Neuronal stem cell (in vitro differentiated cells): ENCODE measurements around the gene IDH3B.

Source experiments
- DNase-seq: peaks from one replicate; pipeline ENCODE4 v3.0.0-alpha.2; 2013; ENCODE audit warnings: low spot score
- H2AFZ ChIP-seq: one replicate; pipeline ENCODE4 v1.6.1; 2013; ENCODE audit warnings: mild to moderate bottlenecking, low read length, inconsistent platforms
- H2AK5ac ChIP-seq: 2 replicates; pipeline ENCODE4 v1.6.1; 2013; ENCODE audit warnings: low read depth, mild to moderate bottlenecking, inconsistent platforms, low read length, moderate library complexity, mixed read lengths
- H2BK120ac ChIP-seq: 2 replicates; pipeline ENCODE4 v1.6.1; 2013; ENCODE audit warnings: low read depth, mild to moderate bottlenecking, inconsistent platforms, low read length, moderate library complexity, mixed read lengths
- H2BK12ac ChIP-seq: one replicate; pipeline ENCODE4 v1.6.1; 2013; ENCODE audit warnings: low read length, inconsistent platforms
- H2BK15ac ChIP-seq: 2 replicates; pipeline ENCODE4 v1.6.1; 2013; ENCODE audit warnings: mild to moderate bottlenecking, low read length, inconsistent platforms, mixed read lengths
- H2BK5ac ChIP-seq: one replicate; pipeline ENCODE4 v1.6.1; 2013; ENCODE audit warnings: inconsistent platforms, mild to moderate bottlenecking, low read length, moderate library complexity
- H3K14ac ChIP-seq: one replicate; pipeline ENCODE4 v1.6.1; 2013; ENCODE audit warnings: low read length, inconsistent platforms
- H3K18ac ChIP-seq: 2 replicates; pipeline ENCODE4 v1.6.1; 2013; ENCODE audit warnings: low read length, inconsistent platforms
- H3K23ac ChIP-seq: 2 replicates; pipeline ENCODE4 v1.6.1; 2013; ENCODE audit warnings: low read depth, mild to moderate bottlenecking, mixed read lengths, low read length, inconsistent platforms; ENCODE audit not compliant: poor library complexity
- H3K27ac ChIP-seq: replicated peaks from 3 replicates; pipeline ENCODE4 v1.5.1; 2013; ENCODE audit warnings: low read length, inconsistent platforms
- H3K27me3 ChIP-seq, 3 experiments: 2 replicates each; pipeline ENCODE4 v1.6.1; 2013; ENCODE audit warnings: low read length in 3 of 3, mild to moderate bottlenecking in 2 of 3, inconsistent platforms in 1 of 3, low read depth in 1 of 3, mixed read lengths in 1 of 3, moderate library complexity in 1 of 3; ENCODE audit not compliant: control insufficient read depth in 3 of 3, insufficient read depth in 3 of 3
- H3K36me3 ChIP-seq, 2 donors: replicated peaks in 1 of 2; 2 replicates each; pipeline ENCODE4 v1.6.1; 2013; ENCODE audit warnings: low read length in 2 of 2; ENCODE audit not compliant: control insufficient read depth in 2 of 2, insufficient read depth in 2 of 2
- H3K4ac ChIP-seq: 2 replicates; pipeline ENCODE4 v1.6.1; 2013; ENCODE audit warnings: inconsistent platforms, mild to moderate bottlenecking, low read length, moderate library complexity
- H3K4me1 ChIP-seq, 2 donors: 1 replicate in 1 of 2; 2 replicates in 1 of 2; pipeline ENCODE4 v1.6.1; 2013; ENCODE audit warnings: low read length in 2 of 2, low read depth in 1 of 2; ENCODE audit not compliant: control insufficient read depth in 2 of 2, insufficient read depth in 1 of 2
- H3K4me2 ChIP-seq: one replicate; pipeline ENCODE4 v1.6.1; 2013; ENCODE audit warnings: mild to moderate bottlenecking, low read length, inconsistent platforms; ENCODE audit not compliant: insufficient read depth, poor library complexity, severe bottlenecking
- H3K4me3 ChIP-seq, 2 donors: 2 replicates each; pipeline ENCODE4 v1.5.1; 2013; ENCODE audit warnings: low read length in 2 of 2, mild to moderate bottlenecking in 2 of 2, inconsistent platforms in 1 of 2, moderate library complexity in 1 of 2
- H3K79me1 ChIP-seq: one replicate; pipeline ENCODE4 v1.6.1; 2013; ENCODE audit warnings: low read depth, mild to moderate bottlenecking, inconsistent platforms, low read length, moderate library complexity
- H3K9ac ChIP-seq: one replicate; pipeline ENCODE4 v1.6.1; 2013; ENCODE audit warnings: mild to moderate bottlenecking, low read depth, low read length, inconsistent platforms; ENCODE audit not compliant: poor library complexity
- H3K9me3 ChIP-seq, 2 donors: replicated peaks in 1 of 2; 2 replicates each; pipeline versions ENCODE3 to v1.6.1; 2013; ENCODE audit warnings: low read length in 2 of 2, mild to moderate bottlenecking in 2 of 2, inconsistent platforms in 1 of 2, low read depth in 1 of 2, mixed read lengths in 1 of 2, moderate library complexity in 1 of 2; ENCODE audit not compliant: control insufficient read depth in 2 of 2, insufficient read depth in 1 of 2
- H4K8ac ChIP-seq: one replicate; pipeline ENCODE4 v1.6.1; 2013; ENCODE audit warnings: low read depth, mild to moderate bottlenecking, inconsistent platforms, low read length, moderate library complexity
- H4K91ac ChIP-seq: one replicate; pipeline ENCODE4 v1.6.1; 2013; ENCODE audit warnings: low read length, low read depth, mild to moderate bottlenecking, inconsistent platforms; ENCODE audit not compliant: poor library complexity
- WGBS, 2 donors: extraction: QIAGEN DNeasy Blood & Tissue Kit; methylation state at CpG; one replicate each; pipeline ENCODE4 v1.1.7; 2013; ENCODE audit warnings: missing lambda C conversion rate in 2 of 2, mixed read lengths in 1 of 2; ENCODE audit not compliant: insufficient read length in 2 of 2, insufficient replicate concordance in 1 of 2; ENCODE audit errors: extremely low coverage in 2 of 2; 5-methylcytosine and 5-hydroxymethylcytosine counted together

Gene IDH3B

GRCh38 chr20:2700913-2701620 is 37.1 kb upstream of the IDH3B start:
- no peak overlapping the region for H3K23ac ChIP-seq
- no peaks in the 10 kb centered on the region for H3K36me3 ChIP-seq
- H3K4me2 ChIP-seq = no peak overlapping the region
- H2BK120ac ChIP-seq = no peak overlapping the region
- no peak overlapping the region for H4K91ac ChIP-seq
- peaks cover 0 to 16% (median 9%) of the 10 kb centered on the region in 3 experiments for H3K27me3 ChIP-seq
- H3K79me1 ChIP-seq = no peaks in the 10 kb centered on the region
- no peak overlapping the region for H3K27ac ChIP-seq
- H2BK5ac ChIP-seq = no peak overlapping the region
- no peak overlapping the region for H3K9ac ChIP-seq
- peaks cover 4 to 5% of the 10 kb centered on the region in 2 donors for H3K4me1 ChIP-seq
- H3K9me3 ChIP-seq = peaks cover 0 to 2% of the 10 kb centered on the region in 2 donors
- no peak overlapping the region for H2AFZ ChIP-seq
- H3K4me3 ChIP-seq = no peak overlapping the region
- H2BK12ac ChIP-seq = no peak overlapping the region
- H3K14ac ChIP-seq = no peak overlapping the region
- H2BK15ac ChIP-seq = no peak overlapping the region
- no peak overlapping the region for H3K18ac ChIP-seq
- no peak overlapping the region for H2AK5ac ChIP-seq
- no peak for DNase-seq
- H3K4ac ChIP-seq = no peak overlapping the region
- no CpG with 5 or more reads among the region's 9 CpGs for WGBS, 2 donors
- no peak overlapping the region for H4K8ac ChIP-seq

GRCh38 chr20:2699775-2700413 is 35.9 kb upstream of the IDH3B start:
- H3K27me3 ChIP-seq = peaks cover 2 to 27% (median 18%) of the 10 kb centered on the region in 3 experiments
- no CpG with 5 or more reads among the region's 5 CpGs for WGBS, 2 donors

GRCh38 chr20:2698912-2699311 is 34.9 kb upstream of the IDH3B start:
- no peaks in the 10 kb centered on the region for H3K79me1 ChIP-seq
- no peak overlapping the region for H4K91ac ChIP-seq
- no peak overlapping the region for H2BK15ac ChIP-seq
- WGBS, 2 donors = no CpG with 5 or more reads among the region's 4 CpGs
- H4K8ac ChIP-seq = no peak overlapping the region
- H2BK5ac ChIP-seq = no peak overlapping the region
- no peak overlapping the region for H2AFZ ChIP-seq
- peak overlapping the region in 1 of 2 donors; percentile 8 for H3K4me3 ChIP-seq
- no peak overlapping the region for H2BK120ac ChIP-seq
- no peak overlapping the region for H3K14ac ChIP-seq
- H3K4me1 ChIP-seq = peaks cover 12 to 18% of the 10 kb centered on the region in 2 donors
- no peak overlapping the region for H3K18ac ChIP-seq
- peaks cover 10 to 36% (median 28%) of the 10 kb centered on the region in 3 experiments for H3K27me3 ChIP-seq
- no peaks in the 10 kb centered on the region for H3K36me3 ChIP-seq
- H3K4ac ChIP-seq = no peak overlapping the region
- no peak overlapping the region for H3K4me2 ChIP-seq
- no peak for DNase-seq
- H3K9ac ChIP-seq = no peak overlapping the region
- no peak overlapping the region for H2AK5ac ChIP-seq
- no peak overlapping the region for H3K23ac ChIP-seq
- no peak overlapping the region for H3K27ac ChIP-seq
- no peak overlapping the region for H2BK12ac ChIP-seq
- no peaks in the 10 kb centered on the region for H3K9me3 ChIP-seq

More at GRCh38 chr20:2699775-2700413, 35.9 kb upstream of the IDH3B start:
- Histone ChIP-seq H4K8ac (no peak overlapping the region), H3K4me1 (peaks cover 8 to 9% of the 10 kb centered on the region in 2 donors), H2BK15ac (no peak overlapping the region), H2BK120ac (no peak overlapping the region), H3K27ac (no peak overlapping the region), H3K23ac (no peak overlapping the region), H2BK5ac (no peak overlapping the region), H2BK12ac (no peak overlapping the region), H3K79me1 (no peaks in the 10 kb centered on the region), H3K18ac (no peak overlapping the region), H2AFZ (no peak overlapping the region), H4K91ac (no peak overlapping the region), H3K4me3 (no peak overlapping the region), H3K4me2 (no peak overlapping the region), H3K4ac (no peak overlapping the region), H3K36me3 (no peaks in the 10 kb centered on the region), H3K14ac (no peak overlapping the region), H3K9me3 (no peaks in the 10 kb centered on the region), H2AK5ac (no peak overlapping the region), H3K9ac (no peak overlapping the region)
- no peak for DNase-seq

GRCh38 chr20:2698186-2698817 is 34.3 kb upstream of the IDH3B start:
- H3K36me3 ChIP-seq = no peaks in the 10 kb centered on the region
- H2BK5ac ChIP-seq = no peak overlapping the region
- peaks cover 16 to 42% (median 32%) of the 10 kb centered on the region in 3 experiments for H3K27me3 ChIP-seq
- peak overlapping the region; percentile 39 for H3K18ac ChIP-seq
- H4K91ac ChIP-seq = no peak overlapping the region
- no peak overlapping the region for H2AFZ ChIP-seq
- H3K4ac ChIP-seq = no peak overlapping the region
- H4K8ac ChIP-seq = peak overlapping the region; percentile 54
- H2AK5ac ChIP-seq = peak overlapping the region; percentile 70
- peak overlapping the region; percentile 31 for H3K23ac ChIP-seq
- no peaks in the 10 kb centered on the region for H3K9me3 ChIP-seq
- no CpG with 5 or more reads among the region's 4 CpGs for WGBS, 2 donors
- peaks cover 12 to 18% of the 10 kb centered on the region in 2 donors for H3K4me1 ChIP-seq
- no peak overlapping the region for H3K4me3 ChIP-seq
- H2BK12ac ChIP-seq = no peak overlapping the region
- no peak for DNase-seq
- peak overlapping the region; percentile 73 for H3K14ac ChIP-seq
- no peak overlapping the region for H3K4me2 ChIP-seq
- no peak overlapping the region for H3K9ac ChIP-seq
- no peaks in the 10 kb centered on the region for H3K79me1 ChIP-seq
- peak overlapping the region; percentile 32 for H2BK120ac ChIP-seq
- H2BK15ac ChIP-seq = no peak overlapping the region
- H3K27ac ChIP-seq = no peak overlapping the region
